Dendritic cell treated with granulocyte-macrophage colony-stimulating factor and Interleukin-4, amounts not matched to agents 40 ng/mL and 50 ng/mL, for 4 days (primary cell): ENCODE measurements around the gene HAPSTR1.
"Not testable (repeated sequence)": the region's sequence is repeated elsewhere in the genome, so short reads cannot be mapped to it uniquely, and the experiment has no call there.

Source experiments
- H3K27ac Mint-ChIP-seq: one replicate; pipeline ENCODE4 v1.8.0; 2022; ENCODE audit warnings: mild to moderate bottlenecking, mixed read lengths
- H3K27me3 Mint-ChIP-seq: one replicate; pipeline ENCODE4 v1.8.0; 2022; ENCODE audit warnings: mild to moderate bottlenecking, mixed read lengths
- H3K36me3 Mint-ChIP-seq: one replicate; pipeline ENCODE4 v1.8.0; 2022; ENCODE audit warnings: low read depth, mixed read lengths
- H3K4me1 Mint-ChIP-seq: one replicate; pipeline ENCODE4 v1.8.0; 2022; ENCODE audit warnings: low read depth, mixed read lengths
- H3K4me3 Mint-ChIP-seq: one replicate; pipeline ENCODE4 v1.8.0; 2022; ENCODE audit warnings: mild to moderate bottlenecking, moderate library complexity, mixed read lengths
- H3K9me3 Mint-ChIP-seq: one replicate; pipeline ENCODE4 v1.8.0; 2022; ENCODE audit warnings: mixed read lengths
- intact Hi-C: fragments of 100-400 bp; cut with micrococcal nuclease; formaldehyde crosslinking; loops from one replicate; pipeline ENCODE4 v1.15.0; 2022

The HAPSTR1 gene

GRCh38 chr16:9078467-9079429 lies 12.7 kb upstream of the HAPSTR1 start:
- Mint-ChIP-seq H3K27ac (peak overlapping the region; percentile 82), H3K4me1 (peaks cover 35% of the 10 kb centered on the region)
- not testable (repeated sequence) for H3K27me3 Mint-ChIP-seq, H3K9me3 Mint-ChIP-seq, H3K4me3 Mint-ChIP-seq, H3K36me3 Mint-ChIP-seq
- intact Hi-C loops = loop anchor here (1.0 kb wide), 2 partner anchors 13 to 30 kb away; partner anchors contain the start of gene HAPSTR1

- H3K36me3 Mint-ChIP-seq = no peaks in the 10 kb centered on the region
- no peaks in the 10 kb centered on the region for H3K9me3 Mint-ChIP-seq
- peaks cover 35% of the 10 kb centered on the region for H3K4me1 Mint-ChIP-seq
- H3K27me3 Mint-ChIP-seq = no peaks in the 10 kb centered on the region
- intact Hi-C loops = loop anchor here (1.0 kb wide), 2 partner anchors 12 to 31 kb away; partner anchors contain the start of gene HAPSTR1
- peak overlapping the region; percentile 22 for H3K27ac Mint-ChIP-seq
- no peak overlapping the region for H3K4me3 Mint-ChIP-seq
Observed at GRCh38 chr16:9079430-9079812, 12.0 kb upstream of the HAPSTR1 start.

GRCh38 chr16:9081158-9081557 lies 10.3 kb upstream of the HAPSTR1 start:
- no peaks in the 10 kb centered on the region for H3K27me3 Mint-ChIP-seq
- peaks cover 32% of the 10 kb centered on the region for H3K4me1 Mint-ChIP-seq
- intact Hi-C loops = no loop called here
- H3K27ac Mint-ChIP-seq = peak overlapping the region; percentile 85
- no peaks in the 10 kb centered on the region for H3K36me3 Mint-ChIP-seq
- no peaks in the 10 kb centered on the region for H3K9me3 Mint-ChIP-seq
- no peak overlapping the region for H3K4me3 Mint-ChIP-seq

- Mint-ChIP-seq H3K4me3 (no peak overlapping the region), H3K9me3 (no peaks in the 10 kb centered on the region), H3K4me1 (peaks cover 25% of the 10 kb centered on the region), H3K27ac (peak overlapping the region; percentile 85), H3K27me3 (no peaks in the 10 kb centered on the region), H3K36me3 (no peaks in the 10 kb centered on the region)
- intact Hi-C loops = no loop called here
Observed at GRCh38 chr16:9081843-9082242, 9.6 kb upstream of the HAPSTR1 start.

GRCh38 chr16:9082422-9082821 lies 9.0 kb upstream of the HAPSTR1 start:
- Mint-ChIP-seq H3K36me3 (no peaks in the 10 kb centered on the region), H3K4me3 (no peak overlapping the region), H3K4me1 (peaks cover 20% of the 10 kb centered on the region), H3K9me3 (no peaks in the 10 kb centered on the region), H3K27me3 (no peaks in the 10 kb centered on the region), H3K27ac (no peak overlapping the region)
- intact Hi-C loops = no loop called here

- H3K9me3 Mint-ChIP-seq, H3K36me3 Mint-ChIP-seq, H3K4me1 Mint-ChIP-seq, H3K4me3 Mint-ChIP-seq, H3K27ac Mint-ChIP-seq, intact Hi-C loops, H3K27me3 Mint-ChIP-seq: not testable (repeated sequence)
Observed at GRCh38 chr16:9087733-9088132, 3.7 kb upstream of the HAPSTR1 start.

- H3K27ac Mint-ChIP-seq = no peak overlapping the region
- no peaks in the 10 kb centered on the region for H3K27me3 Mint-ChIP-seq
- no peak overlapping the region for H3K4me3 Mint-ChIP-seq
Observed at GRCh38 chr16:9088848-9089247, 2.6 kb upstream of the HAPSTR1 start.

GRCh38 chr16:9089660-9090059 lies 1.8 kb upstream of the HAPSTR1 start:
- Mint-ChIP-seq H3K27ac (peak overlapping the region; percentile 99), H3K36me3 (peaks cover 22% of the 10 kb centered on the region), H3K4me1 (peaks cover 16% of the 10 kb centered on the region), H3K27me3 (no peaks in the 10 kb centered on the region), H3K9me3 (no peaks in the 10 kb centered on the region), H3K4me3 (peak overlapping the region; percentile 91)
- intact Hi-C loops = loop anchor here (5.0 kb wide), 3 partner anchors 38 to 127 kb away; partner anchors contain the start of gene USP7

More at GRCh38 chr16:9088848-9089247, 2.6 kb upstream of the HAPSTR1 start:
- peaks cover 16% of the 10 kb centered on the region for H3K36me3 Mint-ChIP-seq
- peaks cover 12% of the 10 kb centered on the region for H3K4me1 Mint-ChIP-seq
- H3K9me3 Mint-ChIP-seq = no peaks in the 10 kb centered on the region
- intact Hi-C loops = no loop called here

- Mint-ChIP-seq H3K27ac (peak overlapping the region; percentile 99), H3K36me3 (peaks cover 28% of the 10 kb centered on the region), H3K27me3 (no peaks in the 10 kb centered on the region), H3K9me3 (no peaks in the 10 kb centered on the region), H3K4me3 (peak overlapping the region; percentile 91), H3K4me1 (peaks cover 23% of the 10 kb centered on the region)
- intact Hi-C loops = loop anchor here (5.0 kb wide), 3 partner anchors 37 to 128 kb away; partner anchors contain the start of gene USP7
Observed at GRCh38 chr16:9090101-9090959, 1.1 kb upstream of the HAPSTR1 start.

- Mint-ChIP-seq H3K4me1 (peaks cover 34% of the 10 kb centered on the region), H3K36me3 (peaks cover 43% of the 10 kb centered on the region), H3K27ac (peak overlapping the region; percentile 99), H3K27me3 (no peaks in the 10 kb centered on the region), H3K4me3 (peak overlapping the region; percentile 86), H3K9me3 (no peaks in the 10 kb centered on the region)
- intact Hi-C loops = loop anchor here (1.0 to 5.0 kb wide), 4 partner anchors 13 to 130 kb away; partner anchors contain the start of gene USP7
Observed at GRCh38 chr16:9091867-9092281, 430 bp downstream of the HAPSTR1 start.

- Mint-ChIP-seq H3K27me3 (no peaks in the 10 kb centered on the region), H3K36me3 (peaks cover 49% of the 10 kb centered on the region), H3K4me3 (peak overlapping the region; percentile 86), H3K27ac (peak overlapping the region; percentile 99), H3K4me1 (peaks cover 39% of the 10 kb centered on the region), H3K9me3 (no peaks in the 10 kb centered on the region)
- intact Hi-C loops = loop anchor here (5.0 kb wide), 3 partner anchors 35 to 130 kb away; partner anchors contain the start of gene USP7
Observed at GRCh38 chr16:9092282-9092977, 986 bp downstream of the HAPSTR1 start.

GRCh38 chr16:9092978-9093344 lies 1.5 kb downstream of the HAPSTR1 start:
- Mint-ChIP-seq H3K4me1 (peaks cover 44% of the 10 kb centered on the region), H3K36me3 (peaks cover 54% of the 10 kb centered on the region), H3K4me3 (peak overlapping the region; percentile 80), H3K27me3 (no peaks in the 10 kb centered on the region), H3K27ac (peak overlapping the region; percentile 99), H3K9me3 (no peaks in the 10 kb centered on the region)
- intact Hi-C loops = loop anchor here (5.0 kb wide), 3 partner anchors 34 to 131 kb away; partner anchors contain the start of gene USP7
